Cardiac muscle cell (in vitro differentiated cells and primary cell): ENCODE results near the gene MAP3K4. TPM values are rescaled to one million over a fixed set of nuclear protein-coding genes. Genes with fewer than 3 reads are reported as not detected.

ENCODE experiments used
- DNase-seq, 2 donors: peaks; one replicate each; pipeline versions ENCODE4 v3.0.0 to v3.0.0-alpha.2; 2010 to 2017; ENCODE audit warnings: low read depth in 1 of 2, low spot score in 1 of 2
- H3K27ac ChIP-seq: fragments of 200-600 bp; sonication (generic); 2 replicates; pipeline ENCODE4 v1.5.1; 2016
- H3K27me3 ChIP-seq: fragments of 200-600 bp; sonication (generic); 2 replicates; pipeline ENCODE4 v1.6.0; 2016; ENCODE audit warnings: control low read depth
- H3K36me3 ChIP-seq: fragments of 200-600 bp; sonication (generic); 2 replicates; pipeline ENCODE4 v1.5.1; 2016; ENCODE audit warnings: control low read depth
- H3K4me1 ChIP-seq: fragments of 200-600 bp; sonication (generic); 2 replicates; pipeline ENCODE4 v1.8.1; 2017; ENCODE audit warnings: low read depth, mild to moderate bottlenecking, mixed run types
- H3K4me3 ChIP-seq: fragments of 200-600 bp; sonication (generic); 2 replicates; pipeline ENCODE4 v1.5.1; 2016; ENCODE audit warnings: mild to moderate bottlenecking
- H3K9me3 ChIP-seq: fragments of 200-600 bp; sonication (generic); 2 replicates; pipeline ENCODE4 v1.5.1; 2017; ENCODE audit warnings: low read depth, mild to moderate bottlenecking, control low read depth
- polyA plus RNA-seq: library from polyadenylated mRNA; unstranded; fragments of >200 nt; fragmentation: Nextera tagmentation; extraction: Ambion mirVana; gene quantifications from 2 replicates; pipeline ENCODE4 v1.2.1, GENCODE V29; 2016
- total RNA-seq: library from RNA; depleted of rRNA; stranded (reverse); fragments of >200 nt; gene quantifications from 2 replicates; pipeline ENCODE4 v1.2.3, GENCODE V29; 2016
- TF ChIP-seq, protein P1 (sequence below): IDR thresholded peaks from 2 replicates; pipeline ENCODE4 v1.5.1; 2012; ENCODE audit warnings: low read depth, mild to moderate bottlenecking, low read length

The MAP3K4 gene
- total and polyA plus RNA-seq, 2 experiments from 2014 or later = 14.5 to 36.4 TPM

DNA sequence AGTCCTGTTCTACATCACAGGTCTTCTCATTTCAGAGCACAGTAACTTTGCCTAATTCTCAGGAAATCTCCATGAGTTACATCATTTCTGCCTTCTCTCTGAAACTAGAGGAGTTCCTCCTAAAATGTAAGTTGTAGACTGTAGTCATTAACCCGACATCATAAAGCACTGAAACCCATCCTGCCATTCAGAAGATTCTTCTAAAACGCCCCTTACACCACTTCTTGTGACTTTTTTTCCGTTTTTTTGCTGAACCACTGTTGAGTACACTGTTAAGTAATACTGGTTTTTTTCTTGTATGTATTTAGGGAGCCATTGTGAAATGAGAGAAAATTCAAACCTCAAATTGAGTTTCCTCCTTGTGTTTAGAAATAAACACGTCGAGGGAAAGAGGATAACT, 117.3 kb downstream of the MAP3K4 start:
- Histone ChIP-seq H3K9me3 (no peaks in the 10 kb centered on the region), H3K4me1 (no peaks in the 10 kb centered on the region), H3K4me3 (no peak overlapping the region), H3K27me3 (no peaks in the 10 kb centered on the region), H3K36me3 (peaks cover 81% of the 10 kb centered on the region), H3K27ac (no peak overlapping the region)
- no peak for DNase-seq
- TF ChIP-seq, protein P1, sequence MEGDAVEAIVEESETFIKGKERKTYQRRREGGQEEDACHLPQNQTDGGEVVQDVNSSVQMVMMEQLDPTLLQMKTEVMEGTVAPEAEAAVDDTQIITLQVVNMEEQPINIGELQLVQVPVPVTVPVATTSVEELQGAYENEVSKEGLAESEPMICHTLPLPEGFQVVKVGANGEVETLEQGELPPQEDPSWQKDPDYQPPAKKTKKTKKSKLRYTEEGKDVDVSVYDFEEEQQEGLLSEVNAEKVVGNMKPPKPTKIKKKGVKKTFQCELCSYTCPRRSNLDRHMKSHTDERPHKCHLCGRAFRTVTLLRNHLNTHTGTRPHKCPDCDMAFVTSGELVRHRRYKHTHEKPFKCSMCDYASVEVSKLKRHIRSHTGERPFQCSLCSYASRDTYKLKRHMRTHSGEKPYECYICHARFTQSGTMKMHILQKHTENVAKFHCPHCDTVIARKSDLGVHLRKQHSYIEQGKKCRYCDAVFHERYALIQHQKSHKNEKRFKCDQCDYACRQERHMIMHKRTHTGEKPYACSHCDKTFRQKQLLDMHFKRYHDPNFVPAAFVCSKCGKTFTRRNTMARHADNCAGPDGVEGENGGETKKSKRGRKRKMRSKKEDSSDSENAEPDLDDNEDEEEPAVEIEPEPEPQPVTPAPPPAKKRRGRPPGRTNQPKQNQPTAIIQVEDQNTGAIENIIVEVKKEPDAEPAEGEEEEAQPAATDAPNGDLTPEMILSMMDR = no peak

DNA sequence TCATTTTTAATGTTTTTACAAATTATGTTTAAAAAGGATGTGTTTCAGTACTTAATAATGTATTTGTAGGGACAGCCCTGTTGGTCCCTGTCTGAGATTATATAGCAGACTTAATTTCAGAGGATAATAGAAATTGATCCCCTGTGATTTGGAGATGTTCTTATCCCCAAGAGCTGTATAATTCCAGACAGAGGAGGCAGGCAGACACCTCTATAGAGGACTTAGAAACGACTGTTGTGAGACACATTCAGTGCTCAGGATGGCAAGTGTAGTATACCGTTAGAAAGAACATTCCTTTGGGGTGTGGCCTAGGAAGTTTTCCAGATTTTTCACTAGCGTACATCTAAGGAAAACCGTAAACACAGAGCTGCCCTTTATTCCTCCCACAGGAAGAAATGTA, 117.8 kb downstream of the MAP3K4 start:
- no peaks in the 10 kb centered on the region for H3K9me3 ChIP-seq
- no peak for DNase-seq
- H3K27ac ChIP-seq = no peak overlapping the region
- no peaks in the 10 kb centered on the region for H3K4me1 ChIP-seq
- H3K4me3 ChIP-seq = no peak overlapping the region
- H3K36me3 ChIP-seq = peaks cover 85% of the 10 kb centered on the region
- TF ChIP-seq, protein P1 = no peak
- no peaks in the 10 kb centered on the region for H3K27me3 ChIP-seq

DNA sequence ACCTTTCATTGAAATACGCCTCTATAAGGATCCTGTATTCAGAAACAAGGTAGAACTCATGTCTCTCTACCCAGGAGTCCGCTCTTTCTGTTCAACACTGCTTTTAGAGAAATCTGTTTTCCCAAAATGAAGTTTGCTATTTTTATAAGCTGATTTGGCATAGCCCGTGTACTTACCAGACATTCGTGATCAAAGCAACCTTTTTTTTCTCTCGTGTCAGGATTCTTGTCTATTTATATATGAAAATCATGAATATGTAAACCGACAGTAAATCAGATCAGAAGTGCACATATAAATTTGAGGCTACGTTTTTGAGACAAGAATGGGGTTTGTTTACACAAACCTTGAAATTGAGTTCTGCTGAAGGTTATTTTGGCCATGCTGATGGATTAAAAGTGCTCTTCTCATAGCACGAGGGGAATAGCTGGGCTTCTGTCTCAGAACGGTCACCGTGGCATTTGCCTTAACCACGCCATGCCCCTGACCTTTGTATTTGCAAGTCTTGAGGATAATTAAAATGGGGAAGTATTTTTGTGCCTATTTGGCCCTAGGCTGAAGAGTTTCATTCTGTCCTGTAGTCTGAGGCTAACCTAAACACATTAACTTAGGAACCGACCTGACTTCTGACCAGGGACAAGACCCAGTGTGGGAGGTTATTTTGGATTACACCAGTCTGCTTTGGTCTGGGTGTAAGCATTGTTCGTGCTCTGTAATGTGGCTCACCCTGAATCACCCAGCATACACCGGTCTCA, 118.6 kb downstream of the MAP3K4 start:
- Histone ChIP-seq H3K27ac (no peak overlapping the region), H3K4me1 (no peaks in the 10 kb centered on the region), H3K36me3 (peaks cover 87% of the 10 kb centered on the region), H3K9me3 (no peaks in the 10 kb centered on the region), H3K27me3 (no peaks in the 10 kb centered on the region), H3K4me3 (no peak overlapping the region)
- DNase-seq = no peak
- TF ChIP-seq, protein P1 = no peak

DNA sequence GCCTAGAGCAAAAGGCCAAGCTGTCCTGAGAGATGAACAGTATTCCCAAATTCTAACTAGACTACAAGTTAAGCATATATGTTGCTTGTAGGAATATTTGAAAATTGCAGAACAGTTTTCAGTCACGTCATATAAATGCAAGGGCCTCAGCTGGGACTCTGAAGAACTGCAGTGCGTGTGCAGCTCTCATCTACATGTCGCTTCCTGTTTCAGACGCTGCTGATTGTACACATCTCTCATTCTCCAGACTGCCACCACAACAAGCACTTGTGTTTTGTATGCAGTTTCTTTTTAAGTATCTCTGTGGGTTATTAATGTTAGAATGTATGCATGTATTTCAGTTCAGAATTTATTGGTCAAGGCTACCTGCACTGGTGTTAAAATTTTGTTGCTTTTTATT, 119.7 kb downstream of the MAP3K4 start:
- Histone ChIP-seq H3K4me1 (no peaks in the 10 kb centered on the region), H3K27me3 (no peaks in the 10 kb centered on the region), H3K4me3 (no peak overlapping the region), H3K9me3 (no peaks in the 10 kb centered on the region), H3K27ac (no peak overlapping the region), H3K36me3 (peaks cover 84% of the 10 kb centered on the region)
- TF ChIP-seq, protein P1 = no peak
- DNase-seq = no peak

DNA sequence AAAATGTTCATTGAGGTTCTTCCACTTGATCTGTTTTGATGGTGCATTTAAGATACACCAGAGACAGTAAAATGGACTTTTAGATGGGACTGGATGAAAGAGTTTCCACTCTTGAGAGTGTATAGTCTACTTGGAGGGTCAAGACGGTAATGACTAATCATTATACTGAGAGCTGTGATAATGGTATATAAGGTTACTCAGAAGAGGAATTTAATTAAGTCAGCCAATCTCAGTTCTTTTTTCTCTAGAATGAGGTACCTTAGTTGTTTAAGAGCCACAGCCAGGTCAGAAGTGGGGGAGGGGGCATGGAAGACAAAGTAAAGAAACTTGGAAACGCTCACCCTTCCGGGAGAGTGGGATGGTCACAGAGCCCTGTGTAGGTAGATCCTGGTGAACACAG, 123.9 kb downstream of the MAP3K4 start:
- no peaks in the 10 kb centered on the region for H3K9me3 ChIP-seq
- H3K27ac ChIP-seq = no peak overlapping the region
- TF ChIP-seq, protein P1 = no peak
- no peak overlapping the region for H3K4me3 ChIP-seq
- peaks cover 49% of the 10 kb centered on the region for H3K36me3 ChIP-seq
- no peak for DNase-seq
- no peaks in the 10 kb centered on the region for H3K27me3 ChIP-seq
- no peaks in the 10 kb centered on the region for H3K4me1 ChIP-seq
